HG03196 (cell line): Measurements from ENCODE around the gene VCX2.
"Not testable (repeated sequence)": the region's sequence is repeated elsewhere in the genome, so short reads cannot be mapped to it uniquely, and the experiment has no call there.

Experiments used
- ATAC-seq: cut with Tn5 transposase; IDR thresholded peaks from one replicate; pipeline ENCODE4 v1.9.1; 2021; ENCODE audit not compliant: unreplicated experiment

Gene VCX2

DNA sequence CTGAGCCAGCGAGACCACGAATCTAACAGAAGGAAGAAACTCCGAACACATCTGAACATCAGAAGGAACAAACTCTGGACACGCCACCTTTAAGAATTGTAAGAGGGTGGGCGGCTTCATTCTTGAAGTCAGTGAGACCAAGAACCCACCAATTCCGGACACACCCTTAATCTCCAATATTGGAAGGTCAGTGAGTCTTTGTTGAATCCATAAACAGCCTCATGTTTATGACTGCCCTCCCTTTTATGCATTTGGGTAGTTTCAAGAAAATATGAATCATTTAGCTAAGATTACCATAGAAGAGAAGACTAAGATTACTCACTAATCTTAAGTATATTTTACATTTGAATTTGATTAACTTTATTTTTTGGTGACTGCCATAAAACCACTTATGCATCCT is 48.5 kb downstream of the VCX2 start:
- no peak for ATAC-seq

DNA sequence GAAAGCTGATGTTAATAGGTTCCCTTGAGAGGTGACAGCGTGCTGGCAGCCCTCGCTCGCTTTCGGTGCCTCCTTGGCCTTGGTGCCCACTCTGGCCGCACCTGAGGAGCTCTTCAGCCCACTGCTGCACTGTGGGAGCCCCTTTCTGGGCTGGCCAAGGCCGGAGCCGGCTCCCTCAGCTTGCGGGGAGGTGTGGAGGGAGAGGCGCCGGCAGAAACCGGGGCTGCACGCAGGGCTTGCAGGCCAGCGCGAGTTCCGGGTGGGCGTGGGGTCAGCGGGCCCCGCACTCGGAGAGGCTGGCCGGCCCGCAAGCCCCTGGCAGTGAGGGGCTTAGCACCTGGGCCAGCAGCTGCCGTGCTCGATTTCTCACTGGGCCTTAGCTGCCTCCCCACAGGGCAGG is 49.7 kb downstream of the VCX2 start:
- not testable (repeated sequence) for ATAC-seq
